Activated CD8-positive, alpha-beta memory T cell treated with anti-CD3 and anti-CD28 coated beads for 24 hours (primary cell): ENCODE measurements around the gene SMIM7.

ENCODE experiments used
- DNase-seq: peaks from one replicate; pipeline ENCODE4 v3.0.0-alpha.2; 2020

Gene SMIM7

GRCh38 chr19:16620018-16620417 lies 39.9 kb downstream of the SMIM7 start:
- no peak for DNase-seq

- no peak for DNase-seq
These were observed 40.5 kb downstream of the SMIM7 start for GRCh38 chr19:16619457-16619856.

- no peak for DNase-seq
These were observed 41.7 kb downstream of the SMIM7 start for GRCh38 chr19:16618248-16618647.

- no peak for DNase-seq
These were observed 44.1 kb downstream of the SMIM7 start for GRCh38 chr19:16615808-16616207.

- no peak for DNase-seq
These were observed 45.0 kb downstream of the SMIM7 start for GRCh38 chr19:16614941-16615340.

- DNase-seq, result no peak
These were observed 46.1 kb downstream of the SMIM7 start for GRCh38 chr19:16613841-16614240.

GRCh38 chr19:16612636-16613035 lies 47.3 kb downstream of the SMIM7 start:
- DNase-seq, result no peak

GRCh38 chr19:16611121-16611520 lies 48.8 kb downstream of the SMIM7 start:
- DNase-seq, result no peak

GRCh38 chr19:16609511-16610200 lies 50.3 kb downstream of the SMIM7 start:
- DNase-seq, result no peak

GRCh38 chr19:16608290-16608739 lies 51.6 kb downstream of the SMIM7 start:
- DNase-seq, result no peak

- DNase-seq, result no peak
These were observed 52.1 kb downstream of the SMIM7 start for GRCh38 chr19:16607819-16608218.

- DNase-seq, result no peak
These were observed 54.4 kb downstream of the SMIM7 start for GRCh38 chr19:16605553-16605994.

- no peak for DNase-seq
These were observed 54.8 kb downstream of the SMIM7 start for GRCh38 chr19:16605115-16605514.

GRCh38 chr19:16604615-16605014 lies 55.3 kb downstream of the SMIM7 start:
- DNase-seq, result no peak

GRCh38 chr19:16603090-16603489 lies 56.9 kb downstream of the SMIM7 start:
- no peak for DNase-seq

- no peak for DNase-seq
These were observed 58.4 kb downstream of the SMIM7 start for GRCh38 chr19:16601378-16602052.

- DNase-seq, result no peak
These were observed 59.1 kb downstream of the SMIM7 start for GRCh38 chr19:16600824-16601223.

- no peak for DNase-seq
These were observed 60.1 kb downstream of the SMIM7 start for GRCh38 chr19:16599655-16600346.

- DNase-seq, result no peak
These were observed 61.1 kb downstream of the SMIM7 start for GRCh38 chr19:16598848-16599247.

GRCh38 chr19:16596399-16596798 lies 63.5 kb downstream of the SMIM7 start:
- DNase-seq, result no peak
